Keratinocyte (primary cell): Measurements from ENCODE around the gene FMR1.

Experiments used
- EZH2 ChIP-seq: IDR thresholded peaks from one replicate; pipeline ENCODE4 v1.6.1; 2012; ENCODE audit warnings: inconsistent platforms, mild to moderate bottlenecking, low read length, moderate library complexity
- TF ChIP-seq, protein P1 (sequence below), 3 experiments: IDR thresholded peaks in 1 of 3; conservative IDR thresholded peaks in 1 of 3; optimal IDR thresholded peaks in 1 of 3; 2 replicates in 2 of 3; 3 replicates in 1 of 3; pipeline versions ENCODE3 to v1.5.1; 2011; ENCODE audit warnings: low read length in 3 of 3, mild to moderate bottlenecking in 3 of 3, moderate library complexity in 2 of 3, control low read depth in 1 of 3, inconsistent platforms in 1 of 3; ENCODE audit not compliant: insufficient read depth in 2 of 3; ENCODE audit errors: extremely low read depth in 1 of 3

DNA sequence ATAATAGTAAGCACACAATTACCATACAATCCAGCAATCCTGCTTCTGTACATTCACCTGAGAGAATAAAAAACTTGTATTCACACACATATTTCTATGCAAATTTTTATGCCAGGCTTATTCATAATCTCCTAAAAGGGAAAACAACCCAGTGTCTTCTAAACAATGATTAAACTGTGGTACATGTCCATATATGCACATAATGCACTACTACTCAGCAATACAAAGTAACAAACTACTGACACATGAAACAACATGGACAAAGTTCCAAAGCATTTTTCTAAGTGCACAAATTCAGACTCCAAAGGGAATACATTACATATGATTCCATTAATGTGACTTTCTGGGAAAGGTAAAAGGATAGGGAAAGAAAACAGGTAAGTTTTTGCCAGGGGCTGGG is 18.0 kb upstream of the FMR1 start:
- TF ChIP-seq, protein P1, sequence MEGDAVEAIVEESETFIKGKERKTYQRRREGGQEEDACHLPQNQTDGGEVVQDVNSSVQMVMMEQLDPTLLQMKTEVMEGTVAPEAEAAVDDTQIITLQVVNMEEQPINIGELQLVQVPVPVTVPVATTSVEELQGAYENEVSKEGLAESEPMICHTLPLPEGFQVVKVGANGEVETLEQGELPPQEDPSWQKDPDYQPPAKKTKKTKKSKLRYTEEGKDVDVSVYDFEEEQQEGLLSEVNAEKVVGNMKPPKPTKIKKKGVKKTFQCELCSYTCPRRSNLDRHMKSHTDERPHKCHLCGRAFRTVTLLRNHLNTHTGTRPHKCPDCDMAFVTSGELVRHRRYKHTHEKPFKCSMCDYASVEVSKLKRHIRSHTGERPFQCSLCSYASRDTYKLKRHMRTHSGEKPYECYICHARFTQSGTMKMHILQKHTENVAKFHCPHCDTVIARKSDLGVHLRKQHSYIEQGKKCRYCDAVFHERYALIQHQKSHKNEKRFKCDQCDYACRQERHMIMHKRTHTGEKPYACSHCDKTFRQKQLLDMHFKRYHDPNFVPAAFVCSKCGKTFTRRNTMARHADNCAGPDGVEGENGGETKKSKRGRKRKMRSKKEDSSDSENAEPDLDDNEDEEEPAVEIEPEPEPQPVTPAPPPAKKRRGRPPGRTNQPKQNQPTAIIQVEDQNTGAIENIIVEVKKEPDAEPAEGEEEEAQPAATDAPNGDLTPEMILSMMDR (optimal IDR thresholded peaks at IDR 0.05 in 1 of 3, IDR thresholded peaks at IDR 0.05 in 1 of 3, conservative IDR thresholded peaks at IDR 0.05 in 1 of 3; ENCODE audit: extremely low read depth in 1 of 3, insufficient read depth in 2 of 3, low read length in 3 of 3) = no peak
- no peak for TF ChIP-seq EZH2
